ENCODE results near the gene C2CD2L.
"Not testable (repeated sequence)": the region's sequence is repeated elsewhere in the genome, so short reads cannot be mapped to it uniquely, and the experiment has no call there.

C2CD2L gene

GRCh38 chr11:119117004-119117706 lies 10.0 kb downstream of the C2CD2L start:
- Mint-ChIP-seq H3K27me3 (no peaks in the 10 kb centered on the region), H3K4me1 (ENCODE audit: low read depth) (peaks cover 46% of the 10 kb centered on the region), H3K4me3 (no peak overlapping the region), H3K27ac (peak overlapping the region; percentile 60), H3K9me3 (no peaks in the 10 kb centered on the region), H3K36me3 (ENCODE audit: low read depth) (peaks cover 74% of the 10 kb centered on the region)
- DNase-seq: no peak

GRCh38 chr11:119118227-119118626 lies 11.1 kb downstream of the C2CD2L start:
- Mint-ChIP-seq H3K27me3 (no peaks in the 10 kb centered on the region), H3K36me3 (ENCODE audit: low read depth) (peaks cover 65% of the 10 kb centered on the region), H3K4me1 (ENCODE audit: low read depth) (peaks cover 48% of the 10 kb centered on the region), H3K9me3 (no peaks in the 10 kb centered on the region), H3K4me3 (no peak overlapping the region), H3K27ac (no peak overlapping the region)
- no peak for DNase-seq

GRCh38 chr11:119118946-119119345 lies 11.8 kb downstream of the C2CD2L start:
- DNase-seq: no peak
- peaks cover 45% of the 10 kb centered on the region for H3K4me1 Mint-ChIP-seq (ENCODE audit: low read depth)
- no peak overlapping the region for H3K27ac Mint-ChIP-seq
- peaks cover 65% of the 10 kb centered on the region for H3K36me3 Mint-ChIP-seq (ENCODE audit: low read depth)
- H3K4me3 Mint-ChIP-seq: no peak overlapping the region
- H3K27me3 Mint-ChIP-seq: no peaks in the 10 kb centered on the region
- H3K9me3 Mint-ChIP-seq: no peaks in the 10 kb centered on the region

- no peak for DNase-seq
- Mint-ChIP-seq H3K9me3 (no peaks in the 10 kb centered on the region), H3K4me1 (ENCODE audit: low read depth) (peaks cover 31% of the 10 kb centered on the region), H3K4me3 (peak overlapping the region; percentile 92), H3K36me3 (ENCODE audit: low read depth) (peaks cover 62% of the 10 kb centered on the region), H3K27ac (peak overlapping the region; percentile 95), H3K27me3 (no peaks in the 10 kb centered on the region)
Measured at GRCh38 chr11:119120639-119121007, 13.5 kb downstream of the C2CD2L start.

GRCh38 chr11:119121008-119121810 lies 14.1 kb downstream of the C2CD2L start, which contains the start of gene HINFP:
Gene HINFP, plus strand, starts transcription at chr11:119121580. Its CDS starts 5,365 bp downstream, at chr11:119126945.
- Mint-ChIP-seq H3K27me3 (no peaks in the 10 kb centered on the region), H3K4me1 (ENCODE audit: low read depth) (peaks cover 26% of the 10 kb centered on the region), H3K4me3 (peak within 1 kb of the TSS; percentile 92), H3K9me3 (no peaks in the 10 kb centered on the region), H3K27ac (peak within 1 kb of the TSS; percentile 95), H3K36me3 (ENCODE audit: low read depth) (peaks cover 58% of the 10 kb centered on the region)
- peak; percentile 100 for DNase-seq

- Mint-ChIP-seq H3K9me3 (no peaks in the 10 kb centered on the region), H3K4me3 (peak overlapping the region; percentile 92), H3K27ac (peak overlapping the region; percentile 95), H3K4me1 (ENCODE audit: low read depth) (peaks cover 28% of the 10 kb centered on the region), H3K36me3 (ENCODE audit: low read depth) (peaks cover 55% of the 10 kb centered on the region), H3K27me3 (no peaks in the 10 kb centered on the region)
- DNase-seq: no peak
Measured at GRCh38 chr11:119121811-119122124, 14.6 kb downstream of the C2CD2L start.

GRCh38 chr11:119125821-119126220 lies 18.7 kb downstream of the C2CD2L start:
- peak overlapping the region; percentile 18 for H3K27ac Mint-ChIP-seq
- no peaks in the 10 kb centered on the region for H3K27me3 Mint-ChIP-seq
- peaks cover 71% of the 10 kb centered on the region for H3K36me3 Mint-ChIP-seq (ENCODE audit: low read depth)
- no peak overlapping the region for H3K4me3 Mint-ChIP-seq
- H3K9me3 Mint-ChIP-seq: no peaks in the 10 kb centered on the region
- H3K4me1 Mint-ChIP-seq (ENCODE audit: low read depth): peaks cover 27% of the 10 kb centered on the region
- no peak for DNase-seq

DNA sequence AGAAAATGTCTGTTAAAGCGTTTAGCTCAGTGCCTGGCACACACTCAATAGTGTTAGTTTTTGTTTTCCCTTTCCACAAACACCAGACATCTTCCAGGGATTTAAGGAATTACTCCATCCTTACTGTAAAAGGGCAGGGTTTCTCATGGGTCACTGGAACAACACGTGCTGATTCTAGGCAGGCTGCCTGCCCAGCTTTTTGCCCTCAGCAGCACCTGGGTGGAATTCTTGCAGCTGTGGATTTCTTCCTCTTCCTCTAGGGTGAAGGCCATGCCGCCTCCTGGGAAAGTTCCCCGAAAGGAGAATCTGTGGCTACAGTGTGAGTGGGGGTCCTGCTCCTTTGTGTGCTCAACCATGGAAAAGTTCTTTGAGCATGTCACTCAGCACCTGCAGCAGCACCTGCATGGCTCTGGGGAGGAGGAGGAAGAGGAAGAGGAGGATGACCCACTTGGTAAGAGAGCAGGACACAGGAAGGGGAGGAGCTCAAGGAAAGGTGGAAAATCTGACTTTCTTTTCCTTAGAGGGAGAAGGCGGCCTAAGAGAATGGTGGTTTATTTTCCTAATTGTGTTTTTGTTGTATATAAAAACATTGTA lies 19.6 kb downstream of the C2CD2L start:
- Mint-ChIP-seq H3K4me3 (no peak overlapping the region), H3K9me3 (no peaks in the 10 kb centered on the region), H3K27me3 (no peaks in the 10 kb centered on the region), H3K36me3 (ENCODE audit: low read depth) (peaks cover 75% of the 10 kb centered on the region), H3K4me1 (ENCODE audit: low read depth) (peaks cover 24% of the 10 kb centered on the region), H3K27ac (peak overlapping the region; percentile 56)
- DNase-seq: no peak

DNA sequence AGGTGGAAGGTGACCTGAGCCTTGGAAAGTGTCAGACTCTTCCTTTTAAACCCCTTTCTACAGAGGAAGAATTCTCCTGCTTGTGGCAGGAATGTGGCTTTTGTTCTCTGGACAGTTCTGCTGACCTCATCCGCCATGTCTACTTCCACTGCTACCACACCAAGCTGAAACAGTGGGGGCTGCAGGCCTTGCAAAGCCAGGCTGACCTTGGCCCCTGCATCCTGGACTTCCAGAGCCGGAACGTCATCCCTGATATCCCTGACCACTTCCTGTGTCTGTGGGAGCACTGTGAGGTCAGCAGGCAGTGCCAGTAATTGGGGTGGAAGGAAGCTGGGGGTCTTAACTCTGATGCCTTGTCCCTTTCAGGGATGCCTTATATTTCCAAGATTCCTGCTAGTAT lies 23.5 kb downstream of the C2CD2L start:
- Mint-ChIP-seq H3K27me3 (no peaks in the 10 kb centered on the region), H3K4me1 (ENCODE audit: low read depth) (peaks cover 10% of the 10 kb centered on the region)

DNA sequence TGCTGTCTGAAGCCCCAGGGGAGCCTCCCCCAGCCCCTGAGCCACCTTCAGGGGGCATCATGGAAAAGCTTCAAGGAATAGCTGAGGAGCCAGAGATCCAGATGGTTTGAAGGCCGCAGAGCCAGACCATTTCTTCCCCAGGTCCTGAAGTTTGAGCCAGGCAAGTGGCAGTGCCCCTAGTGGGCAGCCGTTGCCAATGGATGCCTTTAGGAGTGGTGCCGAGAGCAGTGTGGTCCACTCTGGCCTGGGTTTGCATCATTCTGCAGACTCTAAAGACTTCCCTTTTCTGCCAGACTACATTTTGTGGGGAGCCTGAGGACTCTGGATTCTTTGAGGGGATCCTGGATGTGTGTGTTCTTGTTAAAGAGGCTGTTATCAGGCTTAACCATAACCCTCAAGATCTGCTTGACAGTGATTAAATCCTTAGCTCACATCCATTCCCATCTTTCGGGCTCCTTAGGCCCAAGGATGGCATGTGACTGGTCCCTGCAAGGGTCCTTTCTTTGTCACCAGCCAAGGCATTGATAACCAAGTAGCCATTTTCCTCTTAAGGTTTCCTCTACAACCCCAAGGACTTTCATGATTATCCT lies 27.3 kb downstream of the C2CD2L start:
- DNase-seq: no peak
- Mint-ChIP-seq H3K27me3 (no peaks in the 10 kb centered on the region), H3K9me3 (no peaks in the 10 kb centered on the region), H3K27ac (no peak overlapping the region), H3K4me1 (ENCODE audit: low read depth) (peaks cover 4% of the 10 kb centered on the region), H3K4me3 (no peak overlapping the region), H3K36me3 (ENCODE audit: low read depth) (peaks cover 55% of the 10 kb centered on the region)

More for the DNA sequence above, 23.5 kb downstream of the C2CD2L start:
- Mint-ChIP-seq H3K36me3 (ENCODE audit: low read depth) (peaks cover 80% of the 10 kb centered on the region), H3K27ac (no peak overlapping the region), H3K4me3 (no peak overlapping the region), H3K9me3 (no peaks in the 10 kb centered on the region)
- DNase-seq: no peak

DNA sequence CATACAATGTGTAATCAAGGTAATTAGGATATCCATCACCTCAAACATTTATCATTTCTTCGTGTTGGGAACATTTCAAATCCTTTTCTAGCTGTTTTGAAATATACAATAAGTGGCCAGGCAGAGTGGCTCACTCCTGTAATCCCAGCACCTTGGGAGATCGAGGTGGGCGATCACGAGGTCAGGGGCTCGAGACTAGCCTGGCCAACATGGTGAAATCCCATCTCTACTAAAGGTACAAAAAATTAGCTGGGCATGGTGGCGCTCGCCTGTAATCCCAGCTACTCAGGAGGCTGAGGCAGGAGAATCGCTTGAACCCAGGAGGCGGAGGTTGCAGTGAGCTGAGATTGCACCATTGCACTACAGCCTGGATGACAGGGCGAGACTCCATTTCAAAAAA lies 32.1 kb downstream of the C2CD2L start:
- H3K9me3 Mint-ChIP-seq; H3K27ac Mint-ChIP-seq; H3K4me1 Mint-ChIP-seq (ENCODE audit: low read depth); H3K4me3 Mint-ChIP-seq; H3K27me3 Mint-ChIP-seq; DNase-seq: not testable (repeated sequence)
- peaks cover 10% of the 10 kb centered on the region for H3K36me3 Mint-ChIP-seq (ENCODE audit: low read depth)

- H3K27ac Mint-ChIP-seq: no peak overlapping the region
Measured at GRCh38 chr11:119144825-119145486, 37.8 kb downstream of the C2CD2L start.

GRCh38 chr11:119145551-119145950 lies 38.4 kb downstream of the C2CD2L start:
- no peak for DNase-seq
- Mint-ChIP-seq H3K27ac (no peak overlapping the region), H3K27me3 (peaks cover 48% of the 10 kb centered on the region), H3K9me3 (no peaks in the 10 kb centered on the region), H3K36me3 (ENCODE audit: low read depth) (no peaks in the 10 kb centered on the region), H3K4me1 (ENCODE audit: low read depth) (peaks cover 11% of the 10 kb centered on the region), H3K4me3 (no peak overlapping the region)

More at GRCh38 chr11:119144825-119145486, 37.8 kb downstream of the C2CD2L start:
- H3K36me3 Mint-ChIP-seq (ENCODE audit: low read depth): no peaks in the 10 kb centered on the region
- no peaks in the 10 kb centered on the region for H3K9me3 Mint-ChIP-seq
- H3K27me3 Mint-ChIP-seq: peaks cover 42% of the 10 kb centered on the region
- H3K4me3 Mint-ChIP-seq: no peak overlapping the region
- DNase-seq: no peak
- H3K4me1 Mint-ChIP-seq (ENCODE audit: low read depth): peaks cover 11% of the 10 kb centered on the region

- Mint-ChIP-seq H3K27ac (no peak overlapping the region), H3K27me3 (peaks cover 57% of the 10 kb centered on the region), H3K4me1 (ENCODE audit: low read depth) (peaks cover 14% of the 10 kb centered on the region), H3K36me3 (ENCODE audit: low read depth) (no peaks in the 10 kb centered on the region), H3K9me3 (no peaks in the 10 kb centered on the region), H3K4me3 (no peak overlapping the region)
- no peak for DNase-seq
Measured at GRCh38 chr11:119147604-119148333, 40.6 kb downstream of the C2CD2L start.

All from activated T-cell treated with anti-CD3 and anti-CD28 coated beads, Interleukin-2, amount 50 U/mL, for 24 hours (primary cell).